HL-60 (cell line): ENCODE measurements around the gene ZFAND3.

ENCODE experiments used
- DNase-seq, 2 experiments: peaks; one replicate each; pipeline ENCODE4 v3.0.0-alpha.2; 2010 to 2020; ENCODE audit warnings: low read depth in 1 of 2, low spot score in 1 of 2
- H3K27ac ChIP-seq: fragments of 250-450 bp; sonication (Bioruptor Pico); replicated peaks from 2 replicates; pipeline ENCODE4 v1.5.1; 2020; ENCODE audit warnings: mild to moderate bottlenecking, moderate library complexity
- H3K27me3 ChIP-seq: fragments of 250-450 bp; sonication (Bioruptor Pico); 2 replicates; pipeline ENCODE4 v1.5.1; 2021; ENCODE audit warnings: mild to moderate bottlenecking, moderate library complexity; ENCODE audit not compliant: insufficient read depth, poor library complexity, severe bottlenecking
- H3K4me3 ChIP-seq: replicated peaks from 2 replicates; pipeline ENCODE4 v1.5.1; 2011; ENCODE audit warnings: mild to moderate bottlenecking, control low read depth, low read length; ENCODE audit not compliant: insufficient read depth
- CTCF ChIP-seq: IDR thresholded peaks from one replicate; pipeline ENCODE4 v1.5.1; 2011; ENCODE audit warnings: low read length, control low read depth, inconsistent platforms; ENCODE audit not compliant: insufficient read depth
- GABPA ChIP-seq: IDR thresholded peaks from 2 replicates; pipeline ENCODE4 v1.6.1; 2012; ENCODE audit warnings: low read depth
- POLR2AphosphoS5 ChIP-seq: IDR thresholded peaks from 2 replicates; pipeline ENCODE4 v1.6.1; 2012; ENCODE audit warnings: low read depth
- REST ChIP-seq: IDR thresholded peaks from 2 replicates; pipeline ENCODE4 v1.6.1; 2012; ENCODE audit warnings: low read depth; ENCODE audit not compliant: insufficient replicate concordance
- SPI1 ChIP-seq: IDR thresholded peaks from 2 replicates; pipeline ENCODE4 v1.6.1; 2012; ENCODE audit warnings: low read depth, mild to moderate bottlenecking, borderline replicate concordance

ZFAND3 gene

GRCh38 chr6:38114976-38115625, 295.6 kb downstream of the ZFAND3 start:
- no peak overlapping the region for H3K4me3 ChIP-seq
- TF ChIP-seq REST (no peak), SPI1 (no peak), CTCF (no peak), GABPA (no peak), POLR2AphosphoS5 (no peak)
- no peak overlapping the region for H3K27ac ChIP-seq
- no peak for DNase-seq
- H3K27me3 ChIP-seq: no peaks in the 10 kb centered on the region

- no peak for DNase-seq
- TF ChIP-seq POLR2AphosphoS5 (no peak), GABPA (no peak), REST (no peak), CTCF (no peak), SPI1 (no peak)
- no peaks in the 10 kb centered on the region for H3K27me3 ChIP-seq
- H3K27ac ChIP-seq: no peak overlapping the region
- no peak overlapping the region for H3K4me3 ChIP-seq
Observed at GRCh38 chr6:38115626-38116008, 296.1 kb downstream of the ZFAND3 start.

DNA sequence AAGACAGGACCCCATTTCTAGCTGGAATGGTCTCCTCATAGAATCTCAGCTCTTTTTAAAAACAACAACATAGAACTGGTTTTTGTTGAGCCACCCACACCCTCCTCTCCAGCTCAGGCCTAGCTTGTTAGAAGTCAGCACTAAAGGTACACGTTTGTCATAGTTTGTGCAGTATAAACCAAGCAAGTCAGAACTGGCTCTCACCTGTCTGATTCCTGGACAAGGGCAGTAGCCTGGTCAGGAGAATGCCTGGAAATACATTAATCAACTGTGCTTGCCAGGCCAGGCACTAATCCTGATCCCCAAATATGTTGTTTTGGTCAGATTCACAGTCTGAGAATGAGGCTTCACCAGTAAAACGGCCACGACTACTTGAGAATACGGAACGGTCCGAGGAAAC, 296.7 kb downstream of the ZFAND3 start:
- Histone ChIP-seq H3K27ac (no peak overlapping the region), H3K27me3 (no peaks in the 10 kb centered on the region), H3K4me3 (no peak overlapping the region)
- DNase-seq: no peak
- TF ChIP-seq SPI1 (no peak), POLR2AphosphoS5 (no peak)

DNA sequence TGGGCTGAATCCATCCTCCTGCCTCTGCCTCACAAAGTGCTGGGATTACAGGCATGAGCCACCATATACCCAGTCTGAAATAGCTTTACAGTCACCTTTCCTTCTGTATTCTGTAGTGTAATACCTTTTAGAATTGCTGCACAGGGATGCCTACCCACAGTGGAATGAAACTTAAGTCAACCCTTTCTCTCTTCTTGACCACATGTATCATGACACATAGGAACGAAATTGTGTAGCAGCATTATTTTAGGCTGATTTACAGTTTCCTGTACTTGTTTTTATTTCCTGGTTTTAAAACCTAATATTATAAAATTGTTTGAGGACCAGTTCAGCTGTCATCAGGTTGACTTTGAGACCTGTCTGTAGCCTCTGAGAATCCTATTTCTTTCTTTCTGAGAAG, 297.8 kb downstream of the ZFAND3 start:
- no peak for DNase-seq
- TF ChIP-seq REST (no peak), CTCF (no peak), POLR2AphosphoS5 (no peak), GABPA (no peak), SPI1 (no peak)
- H3K4me3 ChIP-seq: no peak overlapping the region
- no peaks in the 10 kb centered on the region for H3K27me3 ChIP-seq
- no peak overlapping the region for H3K27ac ChIP-seq
